Choroid plexus epithelial cell (primary cell): ENCODE measurements around the gene TCF3.
A peak's percentile ranks its signal among the peaks of the same experiment; 100 is the strongest.

Source experiments
- DNase-seq: peaks from one replicate; pipeline ENCODE4 v3.0.0-alpha.2; 2010; ENCODE audit warnings: low read depth
- H3K4me3 ChIP-seq: 2 replicates; pipeline ENCODE4 v1.5.1; 2011; ENCODE audit warnings: low read depth, mild to moderate bottlenecking, control low read depth, low read length, moderate library complexity
- CTCF ChIP-seq: conservative IDR thresholded peaks from 2 replicates; pipeline ENCODE4 v1.5.1; 2011; ENCODE audit warnings: low read depth, mild to moderate bottlenecking, control low read depth, inconsistent platforms, low read length, moderate library complexity

The TCF3 gene

GRCh38 chr19:1590641-1591397, 61.6 kb downstream of the TCF3 start:
- peak; percentile 57 for TF ChIP-seq CTCF
- peak; percentile 40 for DNase-seq
- H3K4me3 ChIP-seq, result peak overlapping the region; percentile 90

GRCh38 chr19:1587872-1588271, 64.5 kb downstream of the TCF3 start:
- no peak for DNase-seq
- H3K4me3 ChIP-seq, result no peak overlapping the region
- TF ChIP-seq CTCF, result no peak

- no peak overlapping the region for H3K4me3 ChIP-seq
- no peak for DNase-seq
- no peak for TF ChIP-seq CTCF
These were observed 67.2 kb downstream of the TCF3 start for GRCh38 chr19:1585243-1585580.

GRCh38 chr19:1584500-1585242, 67.7 kb downstream of the TCF3 start:
- no peak for TF ChIP-seq CTCF
- DNase-seq, result no peak
- no peak overlapping the region for H3K4me3 ChIP-seq

- H3K4me3 ChIP-seq, result no peak overlapping the region
- TF ChIP-seq CTCF, result no peak
- no peak for DNase-seq
These were observed 70.2 kb downstream of the TCF3 start for GRCh38 chr19:1582201-1582600.

- no peak overlapping the region for H3K4me3 ChIP-seq
- TF ChIP-seq CTCF, result no peak
- DNase-seq, result no peak
These were observed 71.5 kb downstream of the TCF3 start for GRCh38 chr19:1580957-1581356.

GRCh38 chr19:1580382-1580781, 72.0 kb downstream of the TCF3 start:
- no peak for DNase-seq
- no peak overlapping the region for H3K4me3 ChIP-seq
- TF ChIP-seq CTCF, result no peak
